MCF 10A (cell line): ENCODE results near the gene SDC1. TPM values are rescaled to one million over a fixed set of nuclear protein-coding genes. Genes with fewer than 3 reads are reported as not detected.

Experiments used
- BruUV-seq: library from RNA; stranded (reverse); fragments of 400-500 nt; replicated peaks from 2 replicates; lab custom pipeline; 2021; lab: Mats Ljungman, UMichigan
- CTCF ChIA-PET: fragments of 300-600 bp; sonication (Branson Sonifier 250); formaldehyde crosslinking; extraction: SDS; loops from one replicate; lab custom pipeline; 2021; ENCODE audit warnings: antibody characterized with exemption, inconsistent platforms; lab: Yijun Ruan, JAX
- POLR2A ChIA-PET: fragments of 300-600, 350-650 bp; sonication (Branson Sonifier 250); formaldehyde crosslinking; extraction: SDS; loops from one replicate; lab custom pipeline; 2020; ENCODE audit warnings: antibody characterized with exemption, inconsistent platforms; lab: Yijun Ruan, JAX
- DNase-seq: peaks from one replicate; pipeline ENCODE4 v3.0.0-alpha.2; 2018; ENCODE audit not compliant: unreplicated experiment
- H3K27ac Mint-ChIP-seq: one replicate; pipeline ENCODE4 v1.8.0; 2022; ENCODE audit warnings: mild to moderate bottlenecking, low read depth, mixed read lengths; ENCODE audit not compliant: unreplicated experiment
- H3K27me3 Mint-ChIP-seq: one replicate; pipeline ENCODE4 v1.8.0; 2022; ENCODE audit warnings: mixed read lengths; ENCODE audit not compliant: insufficient read depth, unreplicated experiment
- H3K36me3 Mint-ChIP-seq: one replicate; pipeline ENCODE4 v1.8.0; 2022; ENCODE audit warnings: mild to moderate bottlenecking, moderate library complexity, mixed read lengths; ENCODE audit not compliant: insufficient read depth, unreplicated experiment
- H3K4me1 Mint-ChIP-seq: one replicate; pipeline ENCODE4 v1.8.0; 2022; ENCODE audit warnings: mixed read lengths; ENCODE audit not compliant: insufficient read depth, unreplicated experiment
- H3K4me3 Mint-ChIP-seq: one replicate; pipeline ENCODE4 v1.8.0; 2022; ENCODE audit warnings: mild to moderate bottlenecking, moderate library complexity, mixed read lengths; ENCODE audit not compliant: unreplicated experiment
- H3K9me3 Mint-ChIP-seq: one replicate; pipeline ENCODE4 v1.8.0; 2022; ENCODE audit warnings: mixed read lengths; ENCODE audit not compliant: unreplicated experiment
- CTCF ChIP-seq: fragments of 200-600 bp; IDR thresholded peaks from one replicate; pipeline ENCODE4 v1.8.0; 2022; ENCODE audit warnings: antibody characterized with exemption, mild to moderate bottlenecking; ENCODE audit not compliant: unreplicated experiment
- intact Hi-C: fragments of 100-400 bp; cut with micrococcal nuclease; formaldehyde crosslinking; loops from 2 replicates; pipeline ENCODE4 v1.14.1; 2022
- total RNA-seq: library from RNA; stranded (reverse); gene quantifications from 2 replicates; pipeline ENCODE4 v1.2.3, GENCODE V29; 2022

Gene SDC1
- total RNA-seq, 1 experiment from 2014 or later: 232 TPM

- H3K36me3 Mint-ChIP-seq: peaks cover 59% of the 10 kb centered on the region
- intact Hi-C loops: no loop called here
- no peak for TF ChIP-seq CTCF
- no peak for DNase-seq
- H3K4me1 Mint-ChIP-seq: no peaks in the 10 kb centered on the region
- no peak overlapping the region for H3K27ac Mint-ChIP-seq
- no peak overlapping the region for H3K4me3 Mint-ChIP-seq
- no peaks in the 10 kb centered on the region for H3K9me3 Mint-ChIP-seq
- no peaks in the 10 kb centered on the region for H3K27me3 Mint-ChIP-seq
- ChIA-PET CTCF (interaction anchor here (1.0 kb wide), 1 partner anchor 13 kb away, joined by 4 read pairs; no protein-coding TSS in a partner anchor), POLR2A (interaction anchor here (0.6 to 1.3 kb wide), 5 partner anchors 8 to 31 kb away, joined by 3 read pairs; no protein-coding TSS in a partner anchor)
- BruUV-seq: no TSS peak
Observed at GRCh38 chr2:20264629-20265028, 39.7 kb upstream of the SDC1 start.

GRCh38 chr2:20257411-20257810 is 32.5 kb upstream of the SDC1 start:
- ChIA-PET CTCF (no interaction called here), POLR2A (interaction anchor here (0.6 kb wide), 1 partner anchor 70 kb away, joined by 3 read pairs; no protein-coding TSS in a partner anchor)
- no peak overlapping the region for H3K4me3 Mint-ChIP-seq
- no peak overlapping the region for H3K27ac Mint-ChIP-seq
- H3K4me1 Mint-ChIP-seq: no peaks in the 10 kb centered on the region
- intact Hi-C loops: no loop called here
- DNase-seq: no peak
- peaks cover 90% of the 10 kb centered on the region for H3K36me3 Mint-ChIP-seq
- no peaks in the 10 kb centered on the region for H3K27me3 Mint-ChIP-seq
- TF ChIP-seq CTCF: no peak
- BruUV-seq: no TSS peak
- no peaks in the 10 kb centered on the region for H3K9me3 Mint-ChIP-seq

GRCh38 chr2:20254731-20255130 is 29.8 kb upstream of the SDC1 start:
- Mint-ChIP-seq H3K9me3 (no peaks in the 10 kb centered on the region), H3K4me1 (no peaks in the 10 kb centered on the region), H3K4me3 (no peak overlapping the region), H3K36me3 (peaks cover 93% of the 10 kb centered on the region), H3K27ac (no peak overlapping the region), H3K27me3 (no peaks in the 10 kb centered on the region)
- intact Hi-C loops: no loop called here
- BruUV-seq: no TSS peak
- DNase-seq: no peak
- no peak for TF ChIP-seq CTCF
- ChIA-PET POLR2A (interaction anchor here (0.7 kb wide), 1 partner anchor 148 kb away, joined by 4 read pairs; no protein-coding TSS in a partner anchor), CTCF (interaction anchor here (0.9 kb wide), 1 partner anchor 9 kb away, joined by 3 read pairs; no protein-coding TSS in a partner anchor)

- CTCF ChIA-PET: interaction anchor here (0.5 to 1.8 kb wide), 4 partner anchors 25 to 156 kb away, joined by 3 to 5 read pairs (median 4); no protein-coding TSS in a partner anchor
- no peak for DNase-seq
- Mint-ChIP-seq H3K27me3 (no peaks in the 10 kb centered on the region), H3K4me1 (no peaks in the 10 kb centered on the region), H3K9me3 (no peaks in the 10 kb centered on the region), H3K36me3 (peaks cover 98% of the 10 kb centered on the region), H3K27ac (no peak overlapping the region), H3K4me3 (no peak overlapping the region)
- POLR2A ChIA-PET: interaction anchor here (0.6 to 0.7 kb wide), 3 partner anchors 30 to 337 kb away, joined by 3 to 4 read pairs (median 3); no protein-coding TSS in a partner anchor
- intact Hi-C loops: no loop called here
- BruUV-seq: no TSS peak
- no peak for TF ChIP-seq CTCF
Observed at GRCh38 chr2:20250436-20250835, 25.5 kb upstream of the SDC1 start.
